Thyroid gland (tissue), 4 donors: Measurements from ENCODE around the gene MIGA1.

Experiments used
- CTCF ChIP-seq, 6 experiments: fragments of 200-600 bp in 3 of 6; fragments of 450-650 bp in 3 of 6; sonication (generic) in 3 of 6; IDR thresholded peaks; one replicate each; pipeline ENCODE4 v1.5.1; 2016 to 2019; ENCODE audit warnings: antibody characterized with exemption in 6 of 6, mild to moderate bottlenecking in 2 of 6, inconsistent platforms in 1 of 6, moderate library complexity in 1 of 6
- POLR2A ChIP-seq, 2 donors: fragments of 450-650 bp; IDR thresholded peaks; one replicate each; pipeline ENCODE4 v1.6.1; 2017; ENCODE audit warnings: antibody characterized with exemption in 2 of 2, mild to moderate bottlenecking in 2 of 2, moderate library complexity in 1 of 2

DNA sequence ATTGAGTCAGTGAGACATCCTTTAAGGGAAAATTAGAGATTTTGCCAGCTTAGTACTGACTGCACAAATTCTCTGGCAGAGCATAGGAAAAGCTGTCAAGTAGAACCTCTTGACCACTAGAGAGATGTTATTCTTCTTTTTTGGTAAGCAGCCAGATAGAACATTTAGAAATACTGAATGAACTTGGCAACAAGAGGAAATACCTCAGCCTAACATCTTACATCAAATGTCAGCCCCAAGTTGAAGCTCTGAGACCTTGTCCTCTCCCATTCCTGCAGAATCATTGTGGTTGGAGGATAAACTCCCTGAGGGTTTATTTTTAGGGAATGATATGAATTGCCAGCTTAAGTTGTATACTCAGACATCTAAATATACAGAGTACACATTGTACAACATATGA is 53.5 kb downstream of the MIGA1 start:
- TF ChIP-seq CTCF (IDR thresholded peaks at IDR 0.05): peak in 1 of 6 experiments; percentile 9
- TF ChIP-seq POLR2A (IDR thresholded peaks at IDR 0.05): peak in 1 of 2 donors; percentile 46
